ES-I3 (cell line): ENCODE measurements around the gene SORCS3.

ENCODE experiments used
- H3K36me3 ChIP-seq: 2 replicates; pipeline ENCODE4 v1.6.1; 2013; ENCODE audit warnings: mild to moderate bottlenecking, low read length, control low read depth, moderate library complexity; ENCODE audit not compliant: insufficient read depth
- H3K4me1 ChIP-seq: 2 replicates; pipeline ENCODE4 v1.6.1; 2013; ENCODE audit warnings: mild to moderate bottlenecking, control low read depth, low read length; ENCODE audit not compliant: insufficient read depth
- H3K9ac ChIP-seq: 2 replicates; pipeline ENCODE4 v1.6.1; 2013; ENCODE audit warnings: low read depth, mild to moderate bottlenecking, low read length, moderate library complexity
- H3K9me3 ChIP-seq: 2 replicates; pipeline ENCODE4 v1.6.1; 2013; ENCODE audit warnings: mild to moderate bottlenecking, low read length, moderate library complexity; ENCODE audit not compliant: control insufficient read depth, insufficient read depth

Gene SORCS3

GRCh38 chr10:105269689-105270088 is 628.6 kb downstream of the SORCS3 start:
- H3K36me3 ChIP-seq = no peaks in the 10 kb centered on the region

GRCh38 chr10:105274556-105275070 is 633.5 kb downstream of the SORCS3 start:
- Histone ChIP-seq H3K36me3 (no peaks in the 10 kb centered on the region), H3K9me3 (no peaks in the 10 kb centered on the region), H3K9ac (no peak overlapping the region), H3K4me1 (no peaks in the 10 kb centered on the region)

More at GRCh38 chr10:105269689-105270088, 628.6 kb downstream of the SORCS3 start:
- no peaks in the 10 kb centered on the region for H3K9me3 ChIP-seq
- no peak overlapping the region for H3K9ac ChIP-seq
- no peaks in the 10 kb centered on the region for H3K4me1 ChIP-seq

GRCh38 chr10:105278439-105278838 is 637.3 kb downstream of the SORCS3 start:
- Histone ChIP-seq H3K36me3 (no peaks in the 10 kb centered on the region), H3K4me1 (no peaks in the 10 kb centered on the region), H3K9ac (no peak overlapping the region), H3K9me3 (no peaks in the 10 kb centered on the region)

GRCh38 chr10:105279101-105279500 is 638.0 kb downstream of the SORCS3 start:
- Histone ChIP-seq H3K4me1 (no peaks in the 10 kb centered on the region), H3K9ac (no peak overlapping the region), H3K9me3 (no peaks in the 10 kb centered on the region), H3K36me3 (no peaks in the 10 kb centered on the region)

- H3K36me3 ChIP-seq = no peaks in the 10 kb centered on the region
- H3K9ac ChIP-seq = no peak overlapping the region
- H3K9me3 ChIP-seq = no peaks in the 10 kb centered on the region
- no peaks in the 10 kb centered on the region for H3K4me1 ChIP-seq
Observed at GRCh38 chr10:105280895-105281294, 639.8 kb downstream of the SORCS3 start.

- H3K36me3 ChIP-seq = no peaks in the 10 kb centered on the region
- no peak overlapping the region for H3K9ac ChIP-seq
- no peaks in the 10 kb centered on the region for H3K9me3 ChIP-seq
- no peaks in the 10 kb centered on the region for H3K4me1 ChIP-seq
Observed at GRCh38 chr10:105284476-105285215, 643.6 kb downstream of the SORCS3 start.

GRCh38 chr10:105288026-105288425 is 646.9 kb downstream of the SORCS3 start:
- no peaks in the 10 kb centered on the region for H3K36me3 ChIP-seq
- H3K4me1 ChIP-seq = no peaks in the 10 kb centered on the region
- no peak overlapping the region for H3K9ac ChIP-seq
- H3K9me3 ChIP-seq = no peaks in the 10 kb centered on the region

GRCh38 chr10:105288613-105289012 is 647.5 kb downstream of the SORCS3 start:
- no peak overlapping the region for H3K9ac ChIP-seq
- H3K4me1 ChIP-seq = no peaks in the 10 kb centered on the region
- no peaks in the 10 kb centered on the region for H3K36me3 ChIP-seq
- H3K9me3 ChIP-seq = no peaks in the 10 kb centered on the region

GRCh38 chr10:105291571-105291970 is 650.5 kb downstream of the SORCS3 start:
- Histone ChIP-seq H3K9ac (no peak overlapping the region), H3K9me3 (no peaks in the 10 kb centered on the region), H3K36me3 (no peaks in the 10 kb centered on the region), H3K4me1 (no peaks in the 10 kb centered on the region)

GRCh38 chr10:105292236-105292635 is 651.1 kb downstream of the SORCS3 start:
- H3K9me3 ChIP-seq = no peaks in the 10 kb centered on the region
- H3K4me1 ChIP-seq = no peaks in the 10 kb centered on the region
- no peaks in the 10 kb centered on the region for H3K36me3 ChIP-seq
- H3K9ac ChIP-seq = no peak overlapping the region
